ENCODE results near the gene IQCM. TPM values are rescaled to one million over a fixed set of nuclear protein-coding genes. Genes with fewer than 3 reads are reported as not detected.
"Not testable (repeated sequence)": the region's sequence is repeated elsewhere in the genome, so short reads cannot be mapped to it uniquely, and the experiment has no call there.

Gene IQCM
- polyA plus RNA-seq, 3 donors from 2014 or later: not detected

GRCh38 chr4:149499726-149500125 lies 315.9 kb downstream of the IQCM start:
- Mint-ChIP-seq H3K27ac (no peak overlapping the region), H3K27me3 (ENCODE audit: low read depth in 3 of 3) (no peaks in the 10 kb centered on the region), H3K9me3 (peaks cover 0 to 27% (median 17%) of the 10 kb centered on the region in 6 donors), H3K4me1 (no peaks in the 10 kb centered on the region), H3K4me3 (no peak overlapping the region), H3K36me3 (peaks cover 0 to 3% (median 0%) of the 10 kb centered on the region in 3 donors)
- no peak for DNase-seq

- no peaks in the 10 kb centered on the region for H3K4me1 Mint-ChIP-seq
- peaks cover 0 to 3% (median 0%) of the 10 kb centered on the region in 3 donors for H3K36me3 Mint-ChIP-seq
- no peak overlapping the region for H3K4me3 Mint-ChIP-seq
- no peak for DNase-seq
- no peaks in the 10 kb centered on the region for H3K27me3 Mint-ChIP-seq (ENCODE audit: low read depth in 3 of 3)
- no peak overlapping the region for H3K27ac Mint-ChIP-seq
- peaks cover 0 to 36% (median 19%) of the 10 kb centered on the region in 6 donors for H3K9me3 Mint-ChIP-seq
Measured at GRCh38 chr4:149498246-149498645, 317.4 kb downstream of the IQCM start.

GRCh38 chr4:149493492-149493891 lies 322.2 kb downstream of the IQCM start:
- Mint-ChIP-seq H3K36me3 (no peaks in the 10 kb centered on the region), H3K4me1 (no peaks in the 10 kb centered on the region), H3K27ac (no peak overlapping the region), H3K4me3 (no peak overlapping the region), H3K27me3 (ENCODE audit: low read depth in 3 of 3) (peaks cover 0 to 1% (median 0%) of the 10 kb centered on the region in 3 donors), H3K9me3 (peaks cover 7 to 35% (median 22%) of the 10 kb centered on the region in 6 donors)
- DNase-seq: no peak

GRCh38 chr4:149489321-149489720 lies 326.3 kb downstream of the IQCM start:
- H3K4me3 Mint-ChIP-seq: no peak overlapping the region
- H3K4me1 Mint-ChIP-seq: no peaks in the 10 kb centered on the region
- peaks cover 12 to 47% (median 19%) of the 10 kb centered on the region in 6 donors for H3K9me3 Mint-ChIP-seq
- no peak for DNase-seq
- peaks cover 0 to 1% (median 0%) of the 10 kb centered on the region in 3 donors for H3K27me3 Mint-ChIP-seq (ENCODE audit: low read depth in 3 of 3)
- H3K36me3 Mint-ChIP-seq: peaks cover 0 to 3% (median 3%) of the 10 kb centered on the region in 3 donors
- H3K27ac Mint-ChIP-seq: no peak overlapping the region

- Mint-ChIP-seq H3K4me3 (no peak overlapping the region), H3K9me3 (peaks cover 10 to 54% (median 18%) of the 10 kb centered on the region in 6 donors), H3K27me3 (ENCODE audit: low read depth in 3 of 3) (peaks cover 0 to 1% (median 0%) of the 10 kb centered on the region in 3 donors), H3K27ac (no peak overlapping the region), H3K36me3 (peaks cover 0 to 3% (median 3%) of the 10 kb centered on the region in 3 donors), H3K4me1 (no peaks in the 10 kb centered on the region)
- DNase-seq: no peak
Measured at GRCh38 chr4:149486861-149487260, 328.8 kb downstream of the IQCM start.

- H3K27me3 Mint-ChIP-seq (ENCODE audit: low read depth in 3 of 3); H3K4me1 Mint-ChIP-seq; H3K27ac Mint-ChIP-seq; H3K36me3 Mint-ChIP-seq; DNase-seq; H3K4me3 Mint-ChIP-seq: not testable (repeated sequence)
- peaks cover 1 to 43% (median 26%) of the 10 kb centered on the region in 6 donors for H3K9me3 Mint-ChIP-seq
Measured at GRCh38 chr4:149468669-149469068, 347.0 kb downstream of the IQCM start.

- Mint-ChIP-seq H3K27me3 (ENCODE audit: low read depth in 3 of 3) (peaks cover 0 to 5% (median 0%) of the 10 kb centered on the region in 3 donors), H3K36me3 (no peaks in the 10 kb centered on the region), H3K9me3 (peaks cover 3 to 47% (median 20%) of the 10 kb centered on the region in 6 donors), H3K27ac (no peak overlapping the region), H3K4me1 (no peaks in the 10 kb centered on the region), H3K4me3 (no peak overlapping the region)
- no peak for DNase-seq
Measured at GRCh38 chr4:149466446-149466845, 349.2 kb downstream of the IQCM start.

- H3K4me1 Mint-ChIP-seq: no peaks in the 10 kb centered on the region
- H3K27ac Mint-ChIP-seq: no peak overlapping the region
- H3K9me3 Mint-ChIP-seq: peaks cover 3 to 42% (median 17%) of the 10 kb centered on the region in 6 donors
- H3K4me3 Mint-ChIP-seq: no peak overlapping the region
- no peak for DNase-seq
- peaks cover 0 to 5% (median 0%) of the 10 kb centered on the region in 3 donors for H3K27me3 Mint-ChIP-seq (ENCODE audit: low read depth in 3 of 3)
- no peaks in the 10 kb centered on the region for H3K36me3 Mint-ChIP-seq
Measured at GRCh38 chr4:149465955-149466354, 349.7 kb downstream of the IQCM start.

GRCh38 chr4:149443537-149443936 lies 372.1 kb downstream of the IQCM start:
- DNase-seq: no peak
- H3K36me3 Mint-ChIP-seq: no peaks in the 10 kb centered on the region
- peaks cover 3 to 13% (median 11%) of the 10 kb centered on the region in 6 donors for H3K9me3 Mint-ChIP-seq
- H3K4me1 Mint-ChIP-seq: no peaks in the 10 kb centered on the region
- peaks cover 0 to 3% (median 0%) of the 10 kb centered on the region in 3 donors for H3K27me3 Mint-ChIP-seq (ENCODE audit: low read depth in 3 of 3)
- no peak overlapping the region for H3K4me3 Mint-ChIP-seq
- H3K27ac Mint-ChIP-seq: no peak overlapping the region

- DNase-seq: no peak
- Mint-ChIP-seq H3K36me3 (no peaks in the 10 kb centered on the region), H3K4me3 (no peak overlapping the region), H3K27ac (no peak overlapping the region), H3K4me1 (no peaks in the 10 kb centered on the region), H3K9me3 (peaks cover 0 to 7% (median 3%) of the 10 kb centered on the region in 6 donors), H3K27me3 (ENCODE audit: low read depth in 3 of 3) (peaks cover 0 to 3% (median 2%) of the 10 kb centered on the region in 3 donors)
Measured at GRCh38 chr4:149441338-149441737, 374.3 kb downstream of the IQCM start.

- H3K4me1 Mint-ChIP-seq: no peaks in the 10 kb centered on the region
- no peak for DNase-seq
- no peaks in the 10 kb centered on the region for H3K27me3 Mint-ChIP-seq (ENCODE audit: low read depth in 3 of 3)
- no peak overlapping the region for H3K4me3 Mint-ChIP-seq
- peaks cover 2 to 23% (median 6%) of the 10 kb centered on the region in 6 donors for H3K9me3 Mint-ChIP-seq
- no peaks in the 10 kb centered on the region for H3K36me3 Mint-ChIP-seq
- no peak overlapping the region for H3K27ac Mint-ChIP-seq
Measured at GRCh38 chr4:149426461-149426860, 389.2 kb downstream of the IQCM start.

- H3K4me3 Mint-ChIP-seq: no peak overlapping the region
- peaks cover 0 to 1% (median 0%) of the 10 kb centered on the region in 3 donors for H3K27me3 Mint-ChIP-seq (ENCODE audit: low read depth in 3 of 3)
- peaks cover 3 to 17% (median 10%) of the 10 kb centered on the region in 6 donors for H3K9me3 Mint-ChIP-seq
- H3K36me3 Mint-ChIP-seq: no peaks in the 10 kb centered on the region
- DNase-seq: no peak
- H3K4me1 Mint-ChIP-seq: no peaks in the 10 kb centered on the region
- no peak overlapping the region for H3K27ac Mint-ChIP-seq
Measured at GRCh38 chr4:149409555-149409962, 406.1 kb downstream of the IQCM start.

GRCh38 chr4:149409146-149409545 lies 406.5 kb downstream of the IQCM start:
- H3K4me3 Mint-ChIP-seq: no peak overlapping the region
- H3K36me3 Mint-ChIP-seq: no peaks in the 10 kb centered on the region
- H3K27ac Mint-ChIP-seq: no peak overlapping the region
- peaks cover 0 to 1% (median 0%) of the 10 kb centered on the region in 3 donors for H3K27me3 Mint-ChIP-seq (ENCODE audit: low read depth in 3 of 3)
- no peak for DNase-seq
- H3K4me1 Mint-ChIP-seq: no peaks in the 10 kb centered on the region
- H3K9me3 Mint-ChIP-seq: peaks cover 3 to 19% (median 12%) of the 10 kb centered on the region in 6 donors

- peaks cover 3 to 16% (median 12%) of the 10 kb centered on the region in 6 donors for H3K9me3 Mint-ChIP-seq
- H3K36me3 Mint-ChIP-seq: no peaks in the 10 kb centered on the region
- no peaks in the 10 kb centered on the region for H3K4me1 Mint-ChIP-seq
- no peak for DNase-seq
- H3K27me3 Mint-ChIP-seq (ENCODE audit: low read depth in 3 of 3): no peaks in the 10 kb centered on the region
- H3K27ac Mint-ChIP-seq: no peak overlapping the region
- no peak overlapping the region for H3K4me3 Mint-ChIP-seq
Measured at GRCh38 chr4:149404143-149404542, 411.5 kb downstream of the IQCM start.

- Mint-ChIP-seq H3K4me3 (no peak overlapping the region), H3K27me3 (ENCODE audit: low read depth in 3 of 3) (no peaks in the 10 kb centered on the region), H3K9me3 (peaks cover 2 to 19% (median 13%) of the 10 kb centered on the region in 6 donors), H3K4me1 (no peaks in the 10 kb centered on the region), H3K27ac (no peak overlapping the region), H3K36me3 (no peaks in the 10 kb centered on the region)
- no peak for DNase-seq
Measured at GRCh38 chr4:149403081-149403480, 412.6 kb downstream of the IQCM start.
